ENCODE data around the gene TBX1. TPM values are rescaled to one million over a fixed set of nuclear protein-coding genes. Genes with fewer than 3 reads are reported as not detected.
A peak's percentile ranks its signal among the peaks of the same experiment; 100 is the strongest.

TBX1 gene
- total and polyA plus RNA-seq, 2 of the 8 experiments (the other 6 are each of a cell fraction or from before 2014, with no cell fraction given) = 0.28 TPM; not detected in 1

- no peak overlapping the region for H2AK5ac ChIP-seq (ENCODE audit: low read depth, low read length)
- no peak overlapping the region for H4K8ac ChIP-seq (ENCODE audit: extremely low read depth, insufficient read depth, low read length)
- H3K79me2 ChIP-seq (ENCODE audit: control insufficient read depth in 1 of 2, insufficient read depth in 2 of 2, low read length in 2 of 2) = no peaks in the 10 kb centered on the region
- FAIRE-seq (no peak), DNase-seq (ENCODE audit: low read depth in 1 of 2, low spot score in 2 of 2) (peak in 1 of 2 experiments; percentile 72)
- peak overlapping the region; percentile 60; the same call in 1 of the 2 replicates for H2BK12ac ChIP-seq (ENCODE audit: low read depth, low read length)
- H3K23ac ChIP-seq (ENCODE audit: insufficient read length) = no peak overlapping the region
- H3K9me3 ChIP-seq (ENCODE audit: insufficient read depth in 2 of 2, low read depth in 1 of 2, low read length in 1 of 2) = no peaks in the 10 kb centered on the region
- H3K56ac ChIP-seq (replicated peaks; ENCODE audit: insufficient read length, low read depth, low read length) = no peak overlapping the region
- no peak overlapping the region; the same call in 1 of the 2 replicates for H2BK5ac ChIP-seq (ENCODE audit: low read depth, low read length)
- no peaks in the 10 kb centered on the region for H3K79me1 ChIP-seq (ENCODE audit: low read depth, low read length)
- 16% methylated on average over 26 of the region's 43 CpGs; no CpG with 5 or more reads in 1 of the 2 experiments for WGBS, 2 experiments (ENCODE audit: extremely low coverage in 1 of 2, insufficient coverage in 1 of 2, insufficient read length in 1 of 2, insufficient replicate concordance in 2 of 2, low coverage in 1 of 2, low lambda C conversion rate in 2 of 2, missing lambda C conversion rate in 1 of 2)
- TF ChIP-seq POU5F1 (IDR thresholded peaks at IDR 0.05; ENCODE audit: low read depth, low read length) (no peak), EZH2 (IDR thresholded peaks at IDR 0.05; ENCODE audit: low read depth, low read length, severe bottlenecking) (peak; percentile 81), MAX (IDR thresholded peaks at IDR 0.05) (peak; percentile 14; the same call in 1 of the 2 replicates), CBX8 (IDR thresholded peaks at IDR 0.05; ENCODE audit: borderline replicate concordance, low read depth, low read length) (0 out of 2 replicates have a peak, but pooled peaks have one; percentile 11), RNF2 (IDR thresholded peaks at IDR 0.05; ENCODE audit: borderline replicate concordance, low read depth, low read length, missing control alignments, poor library complexity, severe bottlenecking) (peak; percentile 8), RBBP5 (IDR thresholded peaks at IDR 0.05; ENCODE audit: borderline replicate concordance, low read depth, low read length) (no peak), SUZ12 (IDR thresholded peaks at IDR 0.05; ENCODE audit: low read length) (peak; percentile 55; the same call in 1 of the 2 replicates)
- H2BK120ac ChIP-seq (replicated peaks; ENCODE audit: low read depth, low read length) = no peak overlapping the region
- 0 out of 2 replicates have a peak overlapping the region, but pooled peaks have one; percentile 32 for H3K18ac ChIP-seq (ENCODE audit: extremely low read depth, low read length)
- H2AFZ ChIP-seq (ENCODE audit: low read length) = no peak overlapping the region
- H3K27me3 ChIP-seq (replicated peaks in 1 of 4; ENCODE audit: control insufficient read depth in 3 of 4, extremely low read depth in 1 of 4, insufficient read depth in 3 of 4, low read length in 3 of 4) = peaks cover 88 to 97% (median 93%) of the 10 kb centered on the region in 4 experiments
- no peak overlapping the region for H3K4ac ChIP-seq (replicated peaks; ENCODE audit: insufficient read length, low read depth, low read length)
- H4K91ac ChIP-seq (replicated peaks; ENCODE audit: insufficient read length, low read length) = no peak overlapping the region
- peaks cover 24 to 37% of the 10 kb centered on the region in 2 experiments for H4K20me1 ChIP-seq (replicated peaks in 1 of 2; ENCODE audit: control insufficient read depth in 1 of 2, insufficient read depth in 2 of 2, low read length in 2 of 2)
- H3K4me3 ChIP-seq (ENCODE audit: extremely low read depth in 1 of 4, insufficient read depth in 2 of 4, low read depth in 3 of 4, low read length in 4 of 4) = peak overlapping the region in 1 of 4 experiments; percentile 23; a peak in 2 of 8 replicates
- no peaks in the 10 kb centered on the region; the same call in 1 of the 2 replicates for H3K23me2 ChIP-seq (ENCODE audit: low read depth, low read length)
- peak overlapping the region; percentile 88; the same call in 1 of the 2 replicates for H2BK15ac ChIP-seq (ENCODE audit: low read length)
- no peak overlapping the region for H3K14ac ChIP-seq (ENCODE audit: insufficient read length)
- CTCF ChIA-PET (ENCODE audit: partially characterized antibody) = interaction anchor here (0.6 to 16.5 kb wide), 14 partner anchors 9 to 195 kb away, joined by 3 to 168 read pairs (median 4); partner anchors contain the start of gene GP1BB
- H2BK20ac ChIP-seq (ENCODE audit: low read length) = peak overlapping the region; percentile 72; the same call in 1 of the 2 replicates
- no peak overlapping the region for H4K5ac ChIP-seq (ENCODE audit: insufficient read length, low read depth, low read length)
- peaks cover 0 to 20% (median 0%) of the 10 kb centered on the region in 4 experiments; a peak in 1 of 8 replicates for H3K36me3 ChIP-seq (ENCODE audit: control insufficient read depth in 2 of 4, insufficient read depth in 4 of 4, low read length in 3 of 4)
- H3K9ac ChIP-seq (replicated peaks in 1 of 4; ENCODE audit: extremely low read depth in 1 of 4, low read depth in 3 of 4, low read length in 3 of 4) = no peak overlapping the region
- H3K4me1 ChIP-seq (replicated peaks in 1 of 4; ENCODE audit: control insufficient read depth in 3 of 4, insufficient read depth in 4 of 4, low read length in 3 of 4) = peaks cover 0 to 52% (median 26%) of the 10 kb centered on the region in 4 experiments; a peak in 5 of 7 replicates
- H3K27ac ChIP-seq (ENCODE audit: low read depth, low read length) = no peak overlapping the region
- H3K4me2 ChIP-seq (ENCODE audit: insufficient read depth in 1 of 2, low read depth in 2 of 2, low read length in 2 of 2) = peak overlapping the region; percentile 8 to 51; a peak in 3 of 4 replicates
- POLR2A ChIA-PET (ENCODE audit: partially characterized antibody) = interaction anchor here (0.8 to 3.8 kb wide), 2 partner anchors 7 to 15 kb away, joined by 3 to 21 read pairs; no protein-coding TSS in a partner anchor
Measured at GRCh38 chr22:19757985-19758895, 2.3 kb upstream of the TBX1 start.
